HL-60/S4 (cell line): ENCODE results near the gene CBL.

ENCODE experiments used
- in situ Hi-C: fragments of 300-500 bp; cut with MboI; formaldehyde crosslinking; loops from 2 replicates; pipeline ENCODE4 v1.14.3; 2022; ENCODE audit warnings: low sequenced_read_pairs

Gene CBL

DNA sequence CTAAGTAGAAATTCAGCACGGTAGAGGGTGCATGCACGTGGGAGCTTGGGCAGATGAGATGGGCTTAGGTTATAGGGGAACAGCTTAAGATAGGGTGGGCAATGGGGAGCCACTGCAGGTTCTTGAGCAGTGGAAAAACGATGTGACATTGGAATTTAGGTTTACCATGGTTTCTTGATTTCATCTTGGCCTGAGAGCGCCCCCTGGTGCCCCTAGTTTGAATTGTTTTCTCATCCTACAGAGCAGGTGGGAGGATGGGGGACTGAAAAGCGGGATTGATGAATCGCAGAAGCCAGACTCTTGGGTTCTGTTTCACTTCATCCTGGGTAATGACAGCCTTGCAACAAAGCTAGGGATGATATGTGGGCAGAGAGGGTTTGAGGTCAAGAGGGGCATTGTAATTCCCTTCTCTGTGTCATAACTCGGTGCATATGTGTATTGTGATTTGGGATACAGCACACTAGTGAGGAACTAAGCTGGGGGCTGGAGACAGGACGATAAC is 117.4 kb downstream of the CBL start:
- in situ Hi-C loops, result no loop called here

DNA sequence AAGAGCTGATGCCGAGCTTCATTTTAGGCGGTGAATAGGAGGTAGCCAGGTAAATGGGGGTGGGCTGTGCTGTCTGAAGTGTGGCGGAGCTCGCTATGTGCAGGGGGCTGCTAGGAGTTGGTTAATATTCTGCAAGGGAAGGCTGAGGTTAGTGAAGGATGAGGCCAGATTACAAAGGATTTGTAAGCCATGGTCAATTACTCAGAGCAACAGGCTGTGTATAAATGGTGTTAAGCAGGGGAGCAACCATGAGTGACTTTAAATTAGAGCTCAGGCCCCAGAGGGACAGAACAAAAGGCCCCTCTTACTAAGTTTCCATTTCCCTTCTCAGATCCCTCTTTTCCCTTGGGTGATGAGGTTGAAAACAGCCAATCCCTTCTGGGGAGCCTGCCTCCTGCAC is 118.0 kb downstream of the CBL start:
- in situ Hi-C loops, result no loop called here

DNA sequence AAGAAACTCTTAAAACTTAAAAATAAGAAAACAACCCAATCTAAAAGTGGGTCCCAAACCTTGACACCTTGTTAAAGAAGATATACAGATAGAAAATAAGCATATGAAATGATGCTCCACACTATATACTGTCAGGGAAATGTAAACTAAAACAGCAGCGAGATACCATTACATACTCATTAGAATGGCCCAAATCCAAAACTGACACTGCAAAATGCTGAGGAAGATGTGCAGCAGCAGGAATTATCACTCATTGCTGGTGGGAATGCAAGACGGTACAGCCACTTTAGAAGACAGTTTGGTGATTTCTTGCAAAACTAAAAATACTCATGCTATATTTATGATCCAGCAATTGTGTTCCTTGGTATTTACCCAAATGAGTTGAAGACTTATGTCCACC is 123.2 kb downstream of the CBL start:
- in situ Hi-C loops, result no loop called here

DNA sequence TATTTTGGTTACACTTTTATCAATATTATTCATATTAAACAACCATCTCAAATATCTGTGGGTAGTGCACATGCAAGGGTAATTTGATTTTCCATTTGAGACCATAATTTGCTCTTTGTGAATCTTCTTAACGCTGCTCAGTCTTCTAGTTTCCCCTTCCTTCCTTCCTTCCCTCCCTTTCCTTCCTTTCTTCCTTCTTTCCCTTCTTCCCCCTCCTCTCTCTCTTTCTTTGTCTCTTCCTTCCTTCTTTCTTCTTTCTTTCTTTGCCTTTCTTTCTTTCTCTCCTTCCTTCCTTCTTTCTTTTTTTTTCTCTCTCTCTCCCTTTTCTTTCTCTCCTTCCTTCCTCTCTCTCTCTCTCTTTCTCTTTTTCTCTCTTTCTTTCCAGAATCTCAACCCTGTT is 124.1 kb downstream of the CBL start:
- in situ Hi-C loops, result no loop called here

DNA sequence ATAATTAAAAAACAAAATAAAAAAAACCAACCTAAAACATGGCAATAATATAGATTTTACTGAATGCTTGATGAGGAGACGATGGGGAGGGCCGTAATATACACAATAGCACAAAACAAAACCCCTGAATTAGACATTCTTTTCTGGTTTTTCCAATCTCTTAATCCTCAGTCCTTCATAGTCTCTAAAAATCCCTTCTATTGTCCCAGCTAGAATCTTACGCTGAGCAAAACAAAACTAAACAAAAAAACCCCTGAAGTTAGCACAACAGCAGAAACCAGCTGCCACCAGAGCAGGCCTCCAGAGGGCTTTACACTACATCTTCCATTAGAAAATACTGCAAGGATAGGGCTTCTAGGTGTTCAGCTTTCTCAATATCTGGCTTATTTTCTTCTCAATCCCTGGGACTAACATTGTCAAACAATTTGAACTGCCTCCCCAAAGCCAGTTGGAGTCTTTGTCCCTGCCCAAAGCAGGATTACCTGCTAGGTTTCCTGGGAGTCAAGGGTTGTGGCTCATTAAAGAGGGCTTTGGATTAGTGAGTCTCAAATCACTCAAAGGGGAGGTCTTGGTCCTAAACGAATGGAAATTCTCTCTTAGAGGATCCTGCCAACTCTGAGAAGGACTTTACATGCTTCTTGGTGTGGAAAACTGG is 126.1 kb downstream of the CBL start:
- in situ Hi-C loops, result no loop called here

DNA sequence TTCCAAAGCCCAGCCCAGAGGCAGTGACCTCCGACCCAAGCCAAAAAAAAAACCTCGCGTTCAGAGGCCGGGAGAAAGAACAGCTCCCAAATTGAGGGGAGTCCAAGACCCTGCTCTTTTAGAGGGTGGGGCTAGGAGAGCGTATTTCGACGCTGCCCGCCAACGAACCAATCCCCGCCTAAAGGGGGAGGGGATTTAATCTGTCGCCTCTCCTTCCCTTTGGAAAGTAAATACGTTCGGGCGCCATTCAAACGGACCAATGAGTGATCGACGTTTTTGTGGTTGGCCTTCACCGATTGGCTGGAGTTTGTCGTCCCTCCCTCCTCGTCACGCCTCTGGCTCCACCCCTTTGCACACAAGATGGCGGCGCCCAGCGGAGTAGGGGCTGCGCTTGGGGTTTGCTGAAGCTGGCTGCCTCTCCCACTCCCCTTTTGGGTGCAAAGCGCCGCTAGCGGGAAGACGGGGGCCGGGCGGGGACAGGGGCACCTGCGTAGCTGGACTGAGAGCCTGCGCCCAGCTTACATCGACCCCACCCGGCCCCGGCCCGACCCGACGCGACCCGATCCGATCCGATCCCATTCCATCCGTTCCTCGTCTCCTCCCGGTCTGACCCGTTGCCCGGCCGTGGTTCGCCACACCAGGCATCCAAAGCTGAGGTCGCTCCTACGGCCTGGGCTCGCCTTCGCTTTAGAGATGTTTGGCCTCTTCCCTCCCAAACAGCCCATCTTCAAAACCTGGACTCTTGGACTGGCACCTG is 128.2 kb downstream of the CBL start, which contains the start of gene RNF26:
Gene RNF26, plus strand, starts transcription at position 354 of the 757 bp plus-strand sequence. CDS start 596 bp downstream, outside the sequence.
- in situ Hi-C loops, result no loop called here

DNA sequence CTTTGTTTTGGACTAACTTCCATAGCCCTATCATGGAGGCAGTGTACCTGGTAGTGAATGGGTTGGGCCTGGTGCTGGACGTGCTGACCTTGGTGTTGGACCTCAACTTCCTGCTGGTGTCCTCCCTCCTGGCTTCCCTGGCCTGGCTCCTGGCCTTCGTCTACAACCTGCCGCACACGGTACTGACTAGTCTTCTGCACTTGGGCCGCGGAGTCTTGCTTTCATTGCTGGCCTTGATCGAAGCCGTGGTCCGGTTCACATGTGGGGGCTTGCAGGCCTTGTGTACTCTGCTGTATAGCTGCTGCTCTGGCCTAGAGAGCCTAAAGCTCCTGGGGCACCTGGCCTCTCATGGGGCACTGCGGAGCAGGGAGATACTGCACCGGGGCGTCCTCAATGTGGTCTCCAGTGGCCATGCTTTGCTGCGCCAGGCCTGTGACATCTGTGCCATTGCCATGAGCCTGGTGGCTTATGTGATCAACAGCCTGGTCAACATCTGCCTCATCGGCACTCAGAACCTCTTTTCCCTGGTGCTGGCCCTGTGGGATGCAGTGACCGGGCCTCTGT is 129.0 kb downstream of the CBL start:
- in situ Hi-C loops, result no loop called here

DNA sequence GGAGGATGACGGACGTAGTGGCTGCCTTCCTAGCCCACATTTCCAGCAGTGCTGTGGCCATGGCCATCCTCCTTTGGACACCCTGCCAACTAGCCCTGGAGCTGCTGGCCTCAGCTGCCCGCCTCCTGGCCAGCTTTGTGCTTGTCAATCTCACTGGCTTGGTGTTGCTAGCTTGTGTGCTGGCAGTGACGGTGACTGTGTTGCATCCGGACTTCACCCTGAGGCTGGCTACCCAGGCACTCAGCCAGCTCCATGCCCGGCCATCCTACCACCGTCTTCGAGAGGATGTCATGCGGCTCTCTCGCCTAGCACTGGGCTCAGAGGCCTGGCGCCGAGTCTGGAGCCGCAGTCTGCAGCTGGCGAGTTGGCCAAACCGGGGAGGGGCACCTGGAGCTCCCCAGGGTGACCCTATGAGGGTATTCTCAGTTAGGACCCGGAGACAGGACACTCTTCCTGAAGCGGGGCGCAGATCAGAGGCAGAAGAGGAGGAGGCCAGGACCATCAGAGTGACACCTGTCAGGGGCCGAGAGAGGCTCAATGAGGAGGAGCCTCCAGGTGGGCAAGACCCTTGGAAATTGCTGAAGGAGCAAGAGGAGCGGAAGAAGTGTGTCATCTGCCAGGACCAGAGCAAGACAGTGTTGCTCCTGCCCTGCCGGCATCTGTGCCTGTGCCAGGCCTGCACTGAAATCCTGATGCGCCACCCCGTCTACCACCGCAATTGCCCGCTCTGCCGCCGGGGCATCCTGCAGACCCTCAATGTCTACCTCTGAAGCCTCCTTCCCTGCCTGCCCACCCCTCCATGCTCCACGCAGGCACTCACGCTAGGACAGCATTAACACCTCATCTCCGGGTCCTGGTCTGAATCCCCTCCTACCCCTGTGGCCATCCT is 129.8 kb downstream of the CBL start:
- in situ Hi-C loops, result no loop called here

DNA sequence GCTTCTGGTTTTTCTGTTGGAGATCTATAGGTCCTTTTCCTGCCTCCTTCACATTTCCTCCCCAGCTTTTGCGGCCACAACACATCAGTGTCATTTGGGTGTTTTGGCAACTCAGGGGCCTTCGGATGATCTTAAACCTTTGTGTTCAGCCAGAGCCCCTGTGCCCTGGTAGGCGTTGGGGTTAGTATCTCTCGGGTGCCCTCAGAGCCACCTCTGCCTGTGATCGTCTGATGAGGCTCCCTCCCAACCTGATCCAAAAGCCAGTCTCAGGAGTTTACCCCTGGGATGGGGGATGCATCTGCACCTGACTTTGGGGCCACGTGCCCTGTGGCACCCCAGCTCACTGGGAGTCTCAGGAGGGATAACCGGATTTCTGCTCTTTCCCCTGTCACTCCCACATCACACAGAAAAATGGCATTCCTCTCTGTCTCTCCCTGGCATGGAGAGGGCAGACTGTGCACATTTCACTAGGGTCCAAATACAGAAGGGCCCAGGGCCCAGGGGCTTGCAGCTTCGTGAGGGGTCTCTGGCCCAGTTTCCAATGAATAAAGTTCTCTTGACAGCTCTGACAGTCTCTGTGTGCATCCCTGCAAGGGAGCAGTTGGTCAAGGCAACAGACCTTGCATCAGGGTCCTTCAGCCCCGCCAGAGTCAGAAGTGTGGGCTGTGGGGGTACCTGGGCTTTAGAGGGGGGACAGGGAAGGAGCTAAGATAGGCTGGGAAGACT is 130.8 kb downstream of the CBL start:
- in situ Hi-C loops, result no loop called here

DNA sequence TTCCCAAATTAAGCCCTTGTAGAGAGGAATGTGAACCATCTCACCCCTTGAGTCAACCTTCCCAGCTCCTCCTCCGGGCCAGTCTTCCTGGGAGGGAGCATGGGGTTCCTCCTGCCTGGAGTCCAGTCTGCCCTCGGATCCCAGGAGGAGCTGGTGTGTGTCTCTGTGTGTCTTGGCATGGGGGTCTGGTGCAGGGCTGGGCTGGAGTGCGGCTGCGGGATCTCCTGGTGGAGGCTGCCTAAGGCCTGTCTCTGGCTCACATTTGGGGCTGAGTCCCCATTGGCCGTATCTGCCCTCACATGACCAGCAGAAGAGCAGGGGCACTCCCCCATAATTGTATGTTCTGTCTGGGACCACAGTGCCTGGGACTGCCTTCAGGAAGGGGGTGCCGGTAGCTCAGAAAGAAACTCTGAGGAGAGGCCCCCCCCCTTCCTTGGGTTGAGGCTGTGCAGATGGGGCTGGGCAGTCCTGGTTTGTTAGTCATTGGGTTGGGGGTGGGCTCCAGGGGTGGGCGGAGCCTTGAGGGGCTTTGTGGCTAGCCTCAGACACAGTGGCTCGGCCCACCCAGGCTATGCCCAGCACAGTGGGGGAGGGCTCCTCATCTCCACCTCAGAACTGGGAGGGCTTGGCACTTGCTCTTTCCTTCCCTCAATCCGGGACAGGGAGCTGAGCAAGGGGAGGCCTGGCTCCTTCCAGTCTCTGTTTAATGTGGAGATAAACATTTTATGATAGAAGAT is 131.6 kb downstream of the CBL start:
- in situ Hi-C loops, result no loop called here

DNA sequence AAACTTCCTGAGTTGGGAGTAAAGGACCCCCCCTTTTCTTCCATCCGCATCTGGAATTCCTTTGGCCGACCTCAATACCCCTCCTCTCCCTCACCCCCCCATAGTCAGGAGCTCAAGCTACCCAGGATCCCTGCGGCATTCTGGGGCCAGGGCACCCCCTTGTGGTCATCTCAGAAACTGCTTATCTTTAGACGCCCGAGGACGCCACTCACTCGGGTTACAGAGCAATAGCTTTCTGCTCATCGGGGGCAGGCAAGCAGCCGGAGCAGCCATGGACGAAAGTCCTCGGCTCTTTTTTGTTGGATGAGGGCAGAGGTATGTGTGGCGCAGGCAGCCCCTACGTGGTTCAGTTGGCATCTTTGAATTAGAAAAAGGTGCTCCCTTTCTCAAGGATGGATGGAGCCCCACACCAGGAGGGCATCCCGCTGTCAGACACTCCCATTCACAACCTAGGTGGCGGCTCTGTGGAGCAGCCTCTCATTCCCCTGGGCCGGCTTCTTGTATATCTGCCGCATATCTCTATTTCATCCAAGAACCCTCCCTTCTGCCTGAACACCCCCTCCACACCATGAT is 132.3 kb downstream of the CBL start:
- in situ Hi-C loops, result no loop called here

DNA sequence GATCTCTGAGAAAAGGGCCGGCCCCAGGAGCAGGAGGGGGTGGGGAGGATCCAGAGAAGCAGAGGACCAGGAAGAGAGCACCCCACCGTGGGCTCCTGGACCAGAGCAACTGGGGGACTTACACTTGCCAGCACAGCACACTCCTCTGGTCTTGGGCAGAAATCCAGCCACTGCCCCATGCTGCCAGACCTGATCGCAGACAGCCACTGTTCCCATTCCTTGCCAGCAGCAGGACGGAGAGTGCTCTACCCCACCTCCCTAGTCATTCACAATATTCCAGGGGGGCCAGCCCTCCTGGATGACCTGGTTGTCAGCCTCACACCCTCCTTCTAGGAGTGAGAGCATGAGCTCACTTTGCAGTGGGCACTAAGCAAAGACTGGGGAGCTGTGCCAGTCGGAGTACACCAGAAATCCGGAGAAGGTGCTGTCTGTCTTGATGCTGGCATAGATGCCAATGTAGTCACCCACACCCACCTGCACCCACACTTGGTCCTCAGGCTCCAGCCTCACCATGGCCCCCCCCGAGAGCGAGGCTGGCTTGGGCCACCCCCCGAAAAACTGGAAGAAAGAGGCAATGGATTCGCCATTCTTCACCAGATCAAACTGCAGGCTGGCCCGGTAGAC is 132.9 kb downstream of the CBL start:
- in situ Hi-C loops, result no loop called here

DNA sequence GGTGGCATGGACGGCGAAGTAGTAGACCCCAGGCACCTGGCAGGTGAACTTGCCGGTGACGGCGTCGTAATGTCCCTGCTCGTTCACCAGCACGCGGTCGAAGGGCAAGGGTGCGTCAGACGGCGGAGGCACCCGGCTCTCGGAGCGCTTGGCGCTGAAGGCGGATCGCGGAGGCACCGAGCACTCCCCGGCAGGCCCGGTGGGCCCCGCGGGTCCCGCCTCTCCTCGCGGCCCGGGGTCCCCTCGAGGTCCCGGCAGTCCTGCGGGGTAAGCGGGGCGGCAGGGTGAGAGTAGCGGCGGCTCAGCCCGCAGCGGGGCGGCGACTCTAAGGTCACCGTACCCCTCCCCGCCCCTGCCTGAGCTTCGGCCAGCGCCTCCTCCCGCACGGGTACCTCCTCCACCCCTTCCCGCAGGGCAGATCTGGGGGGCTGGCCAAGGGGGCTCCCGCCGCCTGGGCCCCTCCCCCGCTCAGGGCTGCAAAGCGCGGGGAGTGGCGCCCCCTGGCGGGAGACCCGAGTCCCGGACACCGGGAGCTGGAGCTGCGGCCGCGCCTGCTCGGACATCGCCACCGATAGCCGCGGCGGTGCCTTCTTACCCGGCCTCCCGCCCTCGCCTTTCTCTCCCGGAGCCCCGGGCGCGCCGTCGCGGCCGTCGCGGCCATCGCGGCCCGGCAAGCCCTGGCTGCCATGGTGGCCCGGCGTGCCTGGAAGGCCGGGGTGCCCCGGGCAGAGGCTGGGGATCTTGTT is 133.6 kb downstream of the CBL start:
- in situ Hi-C loops, result no loop called here

DNA sequence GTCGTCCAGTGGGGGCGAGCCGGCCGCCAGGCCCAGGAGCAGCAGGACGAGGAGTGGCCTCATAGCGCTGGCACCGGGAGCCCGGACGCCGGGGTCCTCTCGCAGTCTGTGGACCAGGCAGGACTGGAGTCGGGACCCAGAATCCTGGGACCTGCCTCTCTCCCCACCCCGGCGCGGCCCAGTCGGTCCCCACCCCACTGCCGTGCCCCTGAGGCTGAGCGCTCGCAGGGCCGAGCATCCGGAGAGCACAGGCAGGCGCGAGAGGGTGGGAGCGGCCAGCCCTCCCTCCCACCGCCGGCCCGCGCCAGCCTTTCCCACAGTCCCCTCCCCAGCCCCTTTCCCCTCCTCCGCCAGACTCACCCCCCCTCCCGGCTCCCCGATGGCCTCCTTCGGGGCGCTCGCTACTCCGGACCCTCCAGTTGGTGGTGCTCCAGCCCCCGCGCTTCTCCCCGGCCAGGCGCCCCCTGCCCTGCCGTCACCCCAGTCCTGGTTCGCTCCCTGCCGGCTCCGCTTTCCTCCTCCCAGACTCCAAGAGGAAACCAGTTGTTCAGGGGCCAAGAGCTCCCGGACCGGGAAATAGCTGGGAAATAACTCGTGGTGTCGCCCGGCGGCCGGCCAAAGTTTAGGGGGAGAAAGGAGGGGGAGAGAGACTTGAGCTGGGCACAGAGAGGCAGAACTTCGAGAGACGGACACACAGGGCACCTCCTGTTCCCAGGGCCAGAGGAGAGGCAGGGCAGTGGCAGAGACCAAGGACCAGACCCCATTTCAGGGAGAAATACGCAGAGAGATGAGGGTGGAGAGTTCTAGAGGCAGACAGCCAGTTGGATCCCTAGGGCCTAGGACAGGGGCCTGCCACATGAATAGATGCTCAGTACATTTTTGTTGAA is 134.4 kb downstream of the CBL start, which contains the start of gene C1QTNF5:
Gene C1QTNF5, minus strand, starts transcription at position 549 of the 887 bp plus-strand sequence. Its CDS starts 486 bp downstream, at position 63.
- in situ Hi-C loops, result no loop called here

DNA sequence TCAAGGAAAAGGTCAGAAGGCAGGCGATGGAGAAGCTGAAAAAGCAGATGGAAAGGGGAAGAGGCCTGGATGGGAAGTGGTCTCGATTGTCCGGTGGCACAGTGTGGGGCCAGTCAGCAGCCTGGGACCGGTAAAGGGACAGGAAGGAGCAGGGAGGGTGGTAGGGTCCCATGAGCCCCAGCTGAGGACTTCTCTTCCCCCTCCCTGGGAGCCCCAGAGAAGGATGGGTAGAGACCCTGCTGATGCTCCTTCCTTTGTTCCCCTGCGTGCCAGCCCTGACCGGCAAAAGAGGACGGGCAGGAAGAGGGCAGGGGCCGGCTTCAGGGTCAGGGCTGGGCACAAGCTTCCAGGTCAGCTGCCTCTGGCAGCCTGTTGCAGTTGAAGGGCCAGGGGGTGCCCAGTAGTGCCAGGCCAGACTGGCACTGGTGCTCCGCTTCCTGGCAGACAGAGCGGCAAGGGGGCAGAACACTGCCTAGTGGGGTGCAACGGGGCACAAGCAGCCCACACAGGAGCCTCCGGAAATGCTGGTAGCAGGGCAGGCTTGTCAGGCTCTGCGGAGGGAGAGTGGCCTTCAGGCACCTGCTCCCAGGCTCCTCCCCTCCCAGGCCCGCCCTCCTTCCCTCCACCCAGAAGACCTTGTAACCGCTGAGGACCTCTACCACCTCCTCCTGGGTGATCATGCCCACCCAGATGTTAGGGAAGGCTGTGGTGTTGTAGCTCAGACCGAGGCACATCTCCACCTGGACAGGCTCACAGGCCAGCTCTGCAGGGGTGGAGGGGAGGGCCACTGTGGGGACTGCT is 135.3 kb downstream of the CBL start:
- in situ Hi-C loops, result no loop called here

DNA sequence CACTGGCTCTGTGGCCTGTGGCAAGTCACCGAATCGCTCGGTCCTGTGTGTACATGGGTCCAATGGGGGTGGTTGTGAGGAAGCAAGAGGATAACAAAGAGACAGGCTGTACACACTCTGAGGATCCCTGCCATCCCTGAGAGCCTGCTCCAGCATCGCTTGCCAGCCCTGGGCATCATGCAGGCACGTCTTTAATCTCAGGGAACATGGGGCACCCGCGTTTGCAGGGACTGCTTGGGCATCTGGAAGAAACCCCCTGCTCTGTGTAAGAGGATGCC is 135.8 kb downstream of the CBL start:
- in situ Hi-C loops, result no loop called here
